HEK293T (cell line): ENCODE data around the gene NUMBL.

Experiments used
- ARNT ChIP-seq: fragments of 450-650 bp; IDR thresholded peaks from 2 replicates; pipeline ENCODE4 v1.6.1; 2017; ENCODE audit warnings: mild to moderate bottlenecking
- ELF4 ChIP-seq: fragments of 450-650 bp; IDR thresholded peaks from 2 replicates; pipeline ENCODE4 v1.6.1; 2017; ENCODE audit warnings: antibody characterized with exemption
- FOXA1 ChIP-seq: fragments of 450-650 bp; IDR thresholded peaks from 2 replicates; pipeline ENCODE4 v1.6.1; 2016; ENCODE audit warnings: mild to moderate bottlenecking
- FOXK2 ChIP-seq: fragments of 450-650 bp; IDR thresholded peaks from 2 replicates; pipeline ENCODE4 v1.6.1; 2016; ENCODE audit warnings: mild to moderate bottlenecking
- FOXM1 ChIP-seq: fragments of 450-650 bp; IDR thresholded peaks from 2 replicates; pipeline ENCODE4 v1.6.1; 2017; ENCODE audit warnings: mild to moderate bottlenecking, borderline replicate concordance
- L3MBTL2 ChIP-seq: fragments of 450-650 bp; conservative IDR thresholded peaks from 2 replicates; pipeline ENCODE4 v1.6.1; 2016; ENCODE audit warnings: mild to moderate bottlenecking
- SP1 ChIP-seq: fragments of 450-650 bp; IDR thresholded peaks from 2 replicates; pipeline ENCODE4 v1.6.1; 2017
- SUZ12 ChIP-seq: fragments of 450-650 bp; IDR thresholded peaks from 2 replicates; pipeline ENCODE4 v1.6.1; 2016; ENCODE audit warnings: mild to moderate bottlenecking

DNA sequence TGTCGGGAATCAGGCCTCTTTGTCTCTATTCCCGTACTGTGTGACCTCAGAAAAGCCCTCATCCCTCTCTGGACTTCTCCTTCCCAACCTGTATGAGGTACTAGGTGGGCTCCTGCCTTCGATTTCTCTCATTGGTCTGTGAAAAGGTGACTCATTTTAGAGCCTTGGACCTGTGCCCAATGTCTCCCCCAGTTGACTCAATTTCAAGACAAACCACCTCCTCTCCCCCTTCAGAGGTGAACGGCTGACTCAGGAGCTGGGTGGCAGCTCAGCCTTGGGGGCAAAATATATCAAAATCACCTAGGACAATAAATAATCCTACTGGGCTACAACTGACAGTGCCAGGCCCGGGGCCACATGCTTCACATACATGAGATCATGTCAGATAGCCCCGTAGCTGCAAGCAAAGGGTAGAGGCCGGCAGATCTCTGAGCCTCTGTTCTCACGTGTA, 25.6 kb upstream of the NUMBL start:
- TF ChIP-seq L3MBTL2 (no peak), SP1 (no peak), FOXA1 (no peak), ARNT (no peak), SUZ12 (no peak), ELF4 (no peak), FOXM1 (no peak), FOXK2 (no peak)
